Measurements from ENCODE around the gene ATL2. TPM values are rescaled to one million over a fixed set of nuclear protein-coding genes. Genes with fewer than 3 reads are reported as not detected.
"Not testable (repeated sequence)": the region's sequence is repeated elsewhere in the genome, so short reads cannot be mapped to it uniquely, and the experiment has no call there.

Gene ATL2
- total RNA-seq, 1 experiment from 2014 or later: 119 TPM

GRCh38 chr2:38281095-38281742, 95.9 kb downstream of the ATL2 start:
- Histone ChIP-seq H3K4me3 (ENCODE audit: insufficient read depth, low read depth, low read length) (no peak overlapping the region), H3K27me3 (ENCODE audit: control insufficient read depth, insufficient read depth, low read length) (peaks cover 10% of the 10 kb centered on the region), H3K36me3 (replicated peaks; ENCODE audit: control insufficient read depth, insufficient read depth, low read length) (no peaks in the 10 kb centered on the region)
- DNase-seq: no peak

GRCh38 chr2:38279201-38279600, 97.9 kb downstream of the ATL2 start:
- Histone ChIP-seq H3K36me3 (replicated peaks; ENCODE audit: control insufficient read depth, insufficient read depth, low read length) (no peaks in the 10 kb centered on the region), H3K4me3 (ENCODE audit: insufficient read depth, low read depth, low read length) (no peak overlapping the region), H3K27me3 (ENCODE audit: control insufficient read depth, insufficient read depth, low read length) (peaks cover 13% of the 10 kb centered on the region)
- DNase-seq: no peak

- not testable (repeated sequence) for DNase-seq; H3K36me3 ChIP-seq (replicated peaks; ENCODE audit: control insufficient read depth, insufficient read depth, low read length); H3K4me3 ChIP-seq (ENCODE audit: insufficient read depth, low read depth, low read length)
- H3K27me3 ChIP-seq (ENCODE audit: control insufficient read depth, insufficient read depth, low read length): peaks cover 13% of the 10 kb centered on the region
Observed at GRCh38 chr2:38278117-38278438, 99.0 kb downstream of the ATL2 start.

GRCh38 chr2:38277245-38278116, 99.6 kb downstream of the ATL2 start:
- Histone ChIP-seq H3K4me3 (ENCODE audit: insufficient read depth, low read depth, low read length) (no peak overlapping the region), H3K36me3 (replicated peaks; ENCODE audit: control insufficient read depth, insufficient read depth, low read length) (no peaks in the 10 kb centered on the region), H3K27me3 (ENCODE audit: control insufficient read depth, insufficient read depth, low read length) (peaks cover 13% of the 10 kb centered on the region)
- no peak for DNase-seq

GRCh38 chr2:38274286-38275276, 102.5 kb downstream of the ATL2 start:
- H3K27me3 ChIP-seq (ENCODE audit: control insufficient read depth, insufficient read depth, low read length): peaks cover 13% of the 10 kb centered on the region
- no peak overlapping the region for H3K4me3 ChIP-seq (ENCODE audit: insufficient read depth, low read depth, low read length)
- peak; percentile 38 for DNase-seq
- no peaks in the 10 kb centered on the region for H3K36me3 ChIP-seq (replicated peaks; ENCODE audit: control insufficient read depth, insufficient read depth, low read length)

GRCh38 chr2:38271697-38272096, 105.4 kb downstream of the ATL2 start:
- peaks cover 3% of the 10 kb centered on the region for H3K27me3 ChIP-seq (ENCODE audit: control insufficient read depth, insufficient read depth, low read length)
- H3K36me3 ChIP-seq (replicated peaks; ENCODE audit: control insufficient read depth, insufficient read depth, low read length): no peaks in the 10 kb centered on the region
- H3K4me3 ChIP-seq (ENCODE audit: insufficient read depth, low read depth, low read length): no peak overlapping the region
- DNase-seq: no peak

GRCh38 chr2:38269421-38269820, 107.7 kb downstream of the ATL2 start:
- DNase-seq: no peak
- Histone ChIP-seq H3K36me3 (replicated peaks; ENCODE audit: control insufficient read depth, insufficient read depth, low read length) (no peaks in the 10 kb centered on the region), H3K27me3 (ENCODE audit: control insufficient read depth, insufficient read depth, low read length) (no peaks in the 10 kb centered on the region), H3K4me3 (ENCODE audit: insufficient read depth, low read depth, low read length) (no peak overlapping the region)

- H3K36me3 ChIP-seq (replicated peaks; ENCODE audit: control insufficient read depth, insufficient read depth, low read length): no peaks in the 10 kb centered on the region
- H3K27me3 ChIP-seq (ENCODE audit: control insufficient read depth, insufficient read depth, low read length): no peaks in the 10 kb centered on the region
- H3K4me3 ChIP-seq (ENCODE audit: insufficient read depth, low read depth, low read length): no peak overlapping the region
- DNase-seq: no peak
Observed at GRCh38 chr2:38268691-38269327, 108.3 kb downstream of the ATL2 start.

- no peak for DNase-seq
- no peaks in the 10 kb centered on the region for H3K36me3 ChIP-seq (replicated peaks; ENCODE audit: control insufficient read depth, insufficient read depth, low read length)
- H3K27me3 ChIP-seq (ENCODE audit: control insufficient read depth, insufficient read depth, low read length): no peaks in the 10 kb centered on the region
- no peak overlapping the region for H3K4me3 ChIP-seq (ENCODE audit: insufficient read depth, low read depth, low read length)
Observed at GRCh38 chr2:38268001-38268400, 109.1 kb downstream of the ATL2 start.

GRCh38 chr2:38267270-38267925, 109.7 kb downstream of the ATL2 start:
- H3K36me3 ChIP-seq (replicated peaks; ENCODE audit: control insufficient read depth, insufficient read depth, low read length): no peaks in the 10 kb centered on the region
- H3K4me3 ChIP-seq (ENCODE audit: insufficient read depth, low read depth, low read length): no peak overlapping the region
- DNase-seq: no peak
- H3K27me3 ChIP-seq (ENCODE audit: control insufficient read depth, insufficient read depth, low read length): no peaks in the 10 kb centered on the region

- DNase-seq: no peak
- Histone ChIP-seq H3K36me3 (replicated peaks; ENCODE audit: control insufficient read depth, insufficient read depth, low read length) (no peaks in the 10 kb centered on the region), H3K27me3 (ENCODE audit: control insufficient read depth, insufficient read depth, low read length) (no peaks in the 10 kb centered on the region), H3K4me3 (ENCODE audit: insufficient read depth, low read depth, low read length) (no peak overlapping the region)
Observed at GRCh38 chr2:38266382-38267061, 110.6 kb downstream of the ATL2 start.

GRCh38 chr2:38265461-38265860, 111.6 kb downstream of the ATL2 start:
- Histone ChIP-seq H3K36me3 (replicated peaks; ENCODE audit: control insufficient read depth, insufficient read depth, low read length) (no peaks in the 10 kb centered on the region), H3K27me3 (ENCODE audit: control insufficient read depth, insufficient read depth, low read length) (no peaks in the 10 kb centered on the region), H3K4me3 (ENCODE audit: insufficient read depth, low read depth, low read length) (no peak overlapping the region)
- no peak for DNase-seq

GRCh38 chr2:38264396-38265221, 112.5 kb downstream of the ATL2 start:
- Histone ChIP-seq H3K36me3 (replicated peaks; ENCODE audit: control insufficient read depth, insufficient read depth, low read length) (no peaks in the 10 kb centered on the region), H3K4me3 (ENCODE audit: insufficient read depth, low read depth, low read length) (no peak overlapping the region), H3K27me3 (ENCODE audit: control insufficient read depth, insufficient read depth, low read length) (no peaks in the 10 kb centered on the region)
- no peak for DNase-seq
